LNCAP (cell line): Measurements from ENCODE around the gene GIMAP5.

Source experiments
- TF ChIP-seq, protein P1 (sequence below): fragments of 450-650 bp; IDR thresholded peaks from 2 replicates; pipeline ENCODE4 v1.5.1; 2017; ENCODE audit warnings: mild to moderate bottlenecking

Gene GIMAP5

DNA sequence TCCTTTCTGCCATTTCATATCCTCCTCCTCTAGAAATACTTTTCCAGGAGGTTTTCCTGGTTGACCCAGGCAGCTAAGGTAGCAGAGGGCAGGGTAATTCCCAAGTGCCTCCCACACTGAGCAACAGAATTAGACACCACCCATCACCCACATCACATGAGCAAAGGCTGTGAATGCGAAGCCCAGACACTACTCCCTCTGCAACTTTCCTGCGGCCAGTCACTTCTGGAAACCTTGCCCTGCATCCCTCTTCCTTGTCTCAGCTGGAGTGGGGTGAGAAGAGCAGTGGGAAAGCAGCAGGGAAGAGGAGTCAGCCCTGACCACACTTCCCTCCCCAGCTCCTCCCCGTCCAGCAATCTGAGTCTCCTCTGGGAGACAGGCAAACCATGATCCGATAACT is 47.7 kb downstream of the GIMAP5 start:
- TF ChIP-seq, protein P1, sequence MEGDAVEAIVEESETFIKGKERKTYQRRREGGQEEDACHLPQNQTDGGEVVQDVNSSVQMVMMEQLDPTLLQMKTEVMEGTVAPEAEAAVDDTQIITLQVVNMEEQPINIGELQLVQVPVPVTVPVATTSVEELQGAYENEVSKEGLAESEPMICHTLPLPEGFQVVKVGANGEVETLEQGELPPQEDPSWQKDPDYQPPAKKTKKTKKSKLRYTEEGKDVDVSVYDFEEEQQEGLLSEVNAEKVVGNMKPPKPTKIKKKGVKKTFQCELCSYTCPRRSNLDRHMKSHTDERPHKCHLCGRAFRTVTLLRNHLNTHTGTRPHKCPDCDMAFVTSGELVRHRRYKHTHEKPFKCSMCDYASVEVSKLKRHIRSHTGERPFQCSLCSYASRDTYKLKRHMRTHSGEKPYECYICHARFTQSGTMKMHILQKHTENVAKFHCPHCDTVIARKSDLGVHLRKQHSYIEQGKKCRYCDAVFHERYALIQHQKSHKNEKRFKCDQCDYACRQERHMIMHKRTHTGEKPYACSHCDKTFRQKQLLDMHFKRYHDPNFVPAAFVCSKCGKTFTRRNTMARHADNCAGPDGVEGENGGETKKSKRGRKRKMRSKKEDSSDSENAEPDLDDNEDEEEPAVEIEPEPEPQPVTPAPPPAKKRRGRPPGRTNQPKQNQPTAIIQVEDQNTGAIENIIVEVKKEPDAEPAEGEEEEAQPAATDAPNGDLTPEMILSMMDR: no peak

DNA sequence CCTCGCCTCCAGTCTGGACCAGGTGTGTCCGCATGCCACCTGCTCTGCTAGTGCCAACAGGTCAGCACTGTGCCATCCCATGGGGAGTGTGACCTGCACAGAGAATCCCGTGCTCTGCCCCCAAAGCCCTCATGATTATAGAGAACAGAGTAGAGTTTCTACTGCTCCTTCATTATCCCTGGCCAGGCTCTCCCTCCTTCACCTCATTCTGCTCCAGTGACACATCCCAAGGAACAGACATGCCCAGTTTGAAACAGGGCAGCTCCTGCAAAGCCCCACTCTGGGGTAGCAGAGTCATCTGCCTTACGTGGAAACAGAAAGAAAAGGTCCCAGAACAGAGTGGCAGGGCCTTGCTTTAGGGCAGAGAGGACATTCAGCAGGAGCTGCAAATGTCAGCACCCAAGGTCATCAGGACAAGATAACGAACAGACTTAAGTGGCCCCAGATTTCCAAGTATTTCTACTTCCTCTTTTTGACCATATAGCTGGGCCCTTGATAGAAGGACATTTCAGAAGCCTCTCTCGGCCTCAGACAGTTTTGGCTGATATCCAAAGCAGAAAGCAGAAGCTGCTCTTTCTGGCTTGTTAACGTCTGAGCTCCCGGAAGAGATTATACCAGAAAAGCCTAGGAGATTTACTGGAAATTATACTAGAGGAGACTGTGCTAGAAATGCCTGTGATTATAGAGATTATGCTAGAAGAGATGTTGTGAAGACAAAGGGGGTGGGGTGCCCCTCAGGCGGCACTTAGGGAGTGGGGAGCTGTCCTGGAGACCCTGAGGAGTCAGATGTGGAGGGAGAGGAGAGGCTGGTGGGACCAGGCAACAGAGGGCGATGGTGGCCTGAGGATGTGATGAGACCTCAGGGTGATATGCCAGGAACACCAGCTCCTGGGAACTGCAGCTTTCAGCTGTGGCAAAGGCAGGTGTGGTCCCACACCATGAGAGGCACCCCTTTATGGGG is 50.4 kb downstream of the GIMAP5 start:
- TF ChIP-seq, protein P1: no peak

GRCh38 chr7:150788474-150789269 is 51.5 kb downstream of the GIMAP5 start:
- TF ChIP-seq, protein P1: no peak

GRCh38 chr7:150790416-150791075 is 53.3 kb downstream of the GIMAP5 start:
- TF ChIP-seq, protein P1: no peak

DNA sequence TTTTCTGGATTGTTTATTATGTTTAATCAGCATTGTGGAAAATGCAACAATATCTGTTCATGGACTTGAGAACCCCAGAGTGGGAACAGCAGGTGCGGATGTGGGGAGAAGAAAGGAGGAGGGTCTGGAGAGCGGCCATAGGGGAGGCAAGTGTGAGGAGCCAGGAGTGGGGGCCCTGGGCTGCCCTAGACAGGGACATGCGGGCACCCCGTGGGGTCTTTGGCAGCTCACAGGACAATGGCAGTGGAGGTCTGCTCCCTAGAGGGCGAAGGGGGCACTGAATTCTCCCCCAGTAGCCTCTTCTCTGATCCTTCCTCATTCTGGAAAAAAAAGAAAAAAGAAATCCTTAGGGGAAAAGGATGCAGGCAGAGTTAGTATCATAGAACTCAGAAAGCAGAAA is 54.1 kb downstream of the GIMAP5 start:
- TF ChIP-seq, protein P1: no peak

DNA sequence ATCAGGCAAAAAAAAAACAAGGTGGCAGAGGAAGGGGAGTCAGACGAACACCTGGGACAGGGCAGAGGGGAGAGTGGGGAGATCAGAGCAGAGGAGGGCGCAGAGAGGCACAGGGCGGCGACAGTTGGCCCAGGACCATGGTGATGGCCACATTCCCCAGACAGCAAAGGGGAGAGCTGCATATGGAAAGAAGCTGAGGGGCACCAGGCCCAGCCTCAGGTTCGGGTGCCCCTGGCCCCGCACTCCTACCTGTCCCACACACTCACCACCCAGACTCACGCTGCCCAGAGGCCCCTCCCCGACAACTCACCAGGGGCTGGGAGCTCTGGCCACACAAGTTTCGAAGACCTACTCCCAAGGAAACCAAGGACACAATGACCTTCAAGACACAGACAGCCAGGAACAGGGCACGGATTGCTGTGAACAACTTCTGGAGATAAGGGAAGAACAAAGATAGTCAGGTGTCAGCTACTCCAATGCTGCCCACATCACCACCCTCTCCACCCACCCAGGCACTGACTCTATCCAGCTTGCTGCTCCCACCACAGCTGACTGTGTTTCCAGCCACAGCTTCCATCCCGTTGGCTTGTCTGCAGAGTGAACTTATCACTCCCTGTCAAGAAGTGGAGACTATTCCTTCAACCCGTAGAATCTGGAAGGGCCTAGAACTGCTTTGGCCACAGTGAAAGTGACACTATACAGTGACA is 54.7 kb downstream of the GIMAP5 start:
- TF ChIP-seq, protein P1: no peak
